GM19438 (cell line): ENCODE data around the gene CUZD1.
"Not testable (repeated sequence)": the region's sequence is repeated elsewhere in the genome, so short reads cannot be mapped to it uniquely, and the experiment has no call there.

Experiments
- ATAC-seq: cut with Tn5 transposase; IDR thresholded peaks from one replicate; pipeline ENCODE4 v1.9.1; 2021; ENCODE audit warnings: low read depth; ENCODE audit not compliant: unreplicated experiment

Gene CUZD1, protein sequence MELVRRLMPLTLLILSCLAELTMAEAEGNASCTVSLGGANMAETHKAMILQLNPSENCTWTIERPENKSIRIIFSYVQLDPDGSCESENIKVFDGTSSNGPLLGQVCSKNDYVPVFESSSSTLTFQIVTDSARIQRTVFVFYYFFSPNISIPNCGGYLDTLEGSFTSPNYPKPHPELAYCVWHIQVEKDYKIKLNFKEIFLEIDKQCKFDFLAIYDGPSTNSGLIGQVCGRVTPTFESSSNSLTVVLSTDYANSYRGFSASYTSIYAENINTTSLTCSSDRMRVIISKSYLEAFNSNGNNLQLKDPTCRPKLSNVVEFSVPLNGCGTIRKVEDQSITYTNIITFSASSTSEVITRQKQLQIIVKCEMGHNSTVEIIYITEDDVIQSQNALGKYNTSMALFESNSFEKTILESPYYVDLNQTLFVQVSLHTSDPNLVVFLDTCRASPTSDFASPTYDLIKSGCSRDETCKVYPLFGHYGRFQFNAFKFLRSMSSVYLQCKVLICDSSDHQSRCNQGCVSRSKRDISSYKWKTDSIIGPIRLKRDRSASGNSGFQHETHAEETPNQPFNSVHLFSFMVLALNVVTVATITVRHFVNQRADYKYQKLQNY

DNA sequence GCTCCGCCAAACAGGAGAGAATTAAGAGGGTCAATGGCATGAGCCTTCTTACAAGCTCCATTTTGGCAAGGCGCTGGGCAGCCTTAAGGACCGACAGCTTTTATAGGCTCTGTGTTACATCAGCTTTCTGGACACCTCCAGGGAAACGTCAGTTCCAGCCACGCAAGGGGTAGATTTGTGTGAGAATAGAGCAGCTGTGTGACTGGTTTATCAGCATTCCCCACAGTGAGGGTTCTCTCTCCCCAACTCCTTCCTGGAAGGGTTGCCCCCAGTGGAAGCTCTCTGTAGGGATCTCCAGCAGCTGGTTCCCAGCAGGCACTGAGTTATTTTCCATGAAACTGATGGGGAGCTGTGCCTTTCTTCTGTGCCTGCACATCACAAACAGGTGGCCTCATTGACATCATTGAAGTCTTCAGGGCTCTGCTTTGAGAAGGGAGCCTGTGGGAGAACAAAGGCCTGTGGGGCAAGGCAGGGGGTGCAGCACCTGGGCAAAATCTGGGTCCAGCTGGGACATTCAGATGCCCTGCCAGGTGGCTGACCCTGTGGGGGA, at the start of gene CUZD1:
CUZD1 (minus strand) TSS at position 75 of the 550 bp plus-strand sequence; CDS start at position 61, 14 bp downstream.
- no peak for ATAC-seq

DNA sequence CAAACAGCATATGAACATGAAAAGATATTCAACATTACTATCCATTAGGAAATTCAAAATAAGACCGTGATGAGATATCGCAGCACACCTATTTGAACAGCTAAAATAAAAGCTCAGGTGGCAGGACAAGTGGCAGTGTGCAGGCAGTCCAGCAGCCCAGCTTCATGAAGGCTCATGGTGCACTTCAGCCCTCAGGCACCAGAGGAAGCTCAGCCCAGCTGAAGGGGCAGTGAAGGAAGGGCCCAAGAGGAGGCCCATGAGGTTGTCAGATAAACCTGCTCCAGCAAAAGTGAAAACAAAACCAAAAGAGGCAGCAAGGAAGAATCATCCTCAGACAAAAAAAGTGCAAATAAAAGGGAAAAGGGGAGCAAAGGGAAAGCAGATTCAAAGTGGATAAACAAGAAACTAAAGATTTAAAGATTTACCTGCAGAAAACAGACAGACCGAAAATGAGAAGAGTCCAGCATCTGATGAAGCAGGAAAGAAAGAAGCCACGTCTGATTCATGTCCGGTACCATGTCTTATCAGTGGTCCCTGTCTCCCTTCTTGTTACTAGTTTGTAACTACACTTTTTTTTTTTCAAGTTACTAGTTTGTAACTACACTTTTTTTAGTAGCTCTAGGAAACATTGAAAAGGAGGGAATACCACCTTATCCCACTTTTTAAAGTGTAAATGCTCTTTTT, 48.7 kb upstream of the CUZD1 start:
- no peak for ATAC-seq

DNA sequence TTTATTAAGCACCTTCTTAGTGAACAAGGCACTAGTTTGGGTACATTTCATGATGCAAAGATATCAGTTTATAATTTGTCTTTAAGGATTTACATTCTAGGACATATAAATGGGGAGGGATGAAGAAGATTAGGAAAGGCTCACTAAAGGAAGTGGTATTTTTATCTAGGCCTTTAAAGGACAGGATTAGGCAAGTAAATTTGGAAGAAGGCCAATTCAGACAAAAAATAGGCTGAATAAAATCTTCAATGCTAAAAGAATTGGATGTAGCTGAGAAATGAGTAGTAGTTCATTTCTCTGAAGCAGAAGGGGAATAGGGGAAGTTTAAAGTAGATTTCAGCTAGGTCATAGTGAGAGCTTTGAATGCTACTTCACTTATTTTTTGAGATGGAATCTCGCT, 38.5 kb upstream of the CUZD1 start:
- ATAC-seq, result no peak

DNA sequence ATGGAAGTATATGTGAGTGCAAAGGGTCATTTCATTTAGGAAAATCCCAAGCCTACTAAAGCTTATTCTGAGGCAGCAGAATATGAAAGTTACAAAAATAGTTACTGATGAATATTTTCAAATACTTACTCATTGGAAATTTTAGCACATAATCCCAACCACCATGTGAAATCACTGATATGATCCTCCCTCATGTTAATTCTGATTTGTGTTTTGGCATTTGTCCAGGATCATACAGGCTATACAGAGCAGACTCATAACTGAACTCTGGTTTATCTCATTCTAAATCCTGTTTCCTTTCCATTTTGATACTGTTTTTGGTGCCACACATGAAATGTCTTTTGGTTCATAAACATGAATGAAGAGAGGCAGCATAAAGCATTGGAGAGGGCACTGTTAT, 37.1 kb upstream of the CUZD1 start:
- no peak for ATAC-seq

DNA sequence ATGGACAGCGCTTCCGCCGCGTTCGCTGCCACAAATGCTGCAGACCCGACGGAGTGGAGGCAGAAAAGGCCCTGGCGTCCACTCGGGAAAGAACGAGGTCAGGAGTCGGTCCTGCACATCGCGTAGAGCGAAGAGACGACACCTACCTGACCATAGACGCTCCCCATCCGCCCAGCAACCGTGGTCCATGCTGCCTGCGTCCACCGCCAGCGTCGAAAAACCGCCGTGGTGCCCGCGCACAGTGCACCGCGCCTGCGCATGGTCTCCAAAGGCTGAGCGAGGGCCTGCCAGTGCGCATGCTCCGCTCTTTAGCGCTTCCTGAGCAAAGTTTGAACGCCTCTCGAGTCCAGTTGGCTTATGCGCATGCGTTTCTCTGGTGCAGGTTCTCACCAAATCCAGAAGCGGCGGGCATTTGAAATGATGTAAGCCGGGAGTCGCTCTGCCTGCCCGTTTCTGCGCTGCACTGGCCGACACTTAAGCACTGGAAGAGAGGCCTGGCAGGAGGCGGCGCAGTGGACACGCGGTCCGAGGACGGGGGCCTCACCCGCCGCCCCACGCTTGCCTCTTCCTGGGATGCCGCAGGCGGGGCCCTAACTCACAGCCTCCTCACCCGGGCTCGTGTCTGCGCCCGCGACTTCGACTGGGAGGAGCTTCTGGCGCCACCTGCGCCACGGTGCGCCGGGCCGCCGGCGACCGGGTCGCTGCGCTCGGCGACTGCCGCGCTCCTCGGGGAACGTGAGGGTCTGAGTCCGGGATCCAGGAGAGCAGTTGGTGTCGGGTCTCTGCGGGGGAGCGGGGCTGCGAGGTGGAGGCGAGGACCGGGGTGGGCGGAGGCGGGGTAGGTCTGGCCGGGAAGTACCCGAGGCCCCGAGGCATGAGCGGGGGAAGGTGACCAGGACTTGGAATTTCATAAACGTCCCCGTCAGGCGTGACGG, 33.9 kb upstream of the CUZD1 start, which contains the start of gene FAM24B:
FAM24B (minus strand) TSS at position 243 of the 935 bp plus-strand sequence. CDS start 29,066 bp downstream, outside the sequence.
- peak; percentile 91 for ATAC-seq

DNA sequence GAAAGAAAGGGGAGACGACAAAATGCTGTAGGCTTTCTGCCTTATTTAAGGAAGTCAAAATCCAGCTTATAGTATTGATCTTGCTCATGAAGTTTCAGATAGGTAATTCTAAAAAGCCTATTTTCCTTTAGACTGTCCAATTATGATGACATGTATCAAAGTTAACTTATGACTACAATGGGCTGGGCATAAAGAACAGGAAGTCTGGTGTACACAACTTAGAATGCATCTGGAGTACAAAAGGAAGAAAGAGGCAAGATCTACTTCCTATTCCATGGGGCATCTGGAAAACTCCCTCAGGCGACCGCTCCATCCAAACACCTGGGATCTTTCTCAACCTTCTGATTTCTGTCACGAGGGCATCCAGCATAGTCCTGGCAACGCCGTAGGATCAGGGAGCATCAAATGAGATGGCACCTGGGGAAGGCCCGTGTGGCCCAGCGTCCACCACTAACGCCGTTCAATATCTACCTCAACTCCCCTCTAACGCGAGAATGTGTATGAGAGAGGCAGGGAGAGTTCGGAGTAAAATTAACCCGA, 33.2 kb upstream of the CUZD1 start:
- ATAC-seq, result peak; percentile 20

DNA sequence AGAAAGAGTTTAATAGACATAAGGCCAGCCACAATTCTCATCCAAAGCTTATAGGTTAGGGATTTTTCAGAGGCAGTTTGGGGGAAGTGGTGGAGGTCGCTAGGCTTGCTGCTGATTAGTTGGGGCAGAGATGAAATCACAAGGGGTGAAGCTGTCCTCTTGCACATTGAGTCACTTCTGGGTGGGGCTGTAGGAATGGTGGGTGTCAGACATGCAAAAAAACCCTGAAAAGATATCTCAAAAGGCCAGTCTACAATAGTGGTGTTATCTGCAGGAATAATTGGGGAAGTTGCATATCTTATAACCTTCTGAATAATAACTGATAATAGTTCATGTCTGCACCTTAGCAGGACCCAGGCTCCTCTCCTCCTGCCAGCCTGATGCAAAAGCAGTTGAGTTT, 31.6 kb upstream of the CUZD1 start:
- ATAC-seq, result no peak

DNA sequence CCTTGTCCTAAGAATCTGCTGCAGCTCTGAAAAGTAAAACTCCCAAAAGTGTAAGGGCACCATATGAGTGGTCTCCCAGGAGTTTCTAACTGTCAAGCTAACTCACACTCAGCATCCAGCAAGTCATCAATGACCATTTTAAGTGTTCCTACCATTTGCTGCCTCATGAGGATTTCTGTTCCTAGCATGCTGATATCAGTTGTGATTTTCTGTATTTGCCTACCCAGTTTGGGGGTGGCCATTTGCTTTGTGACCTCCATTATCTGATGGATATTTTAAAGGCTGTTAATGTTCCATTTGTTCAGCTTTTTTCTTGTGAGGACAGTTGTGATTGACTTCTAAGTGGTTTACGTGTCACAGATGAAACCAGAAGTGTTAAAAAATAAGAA, 30.8 kb upstream of the CUZD1 start:
- no peak for ATAC-seq

DNA sequence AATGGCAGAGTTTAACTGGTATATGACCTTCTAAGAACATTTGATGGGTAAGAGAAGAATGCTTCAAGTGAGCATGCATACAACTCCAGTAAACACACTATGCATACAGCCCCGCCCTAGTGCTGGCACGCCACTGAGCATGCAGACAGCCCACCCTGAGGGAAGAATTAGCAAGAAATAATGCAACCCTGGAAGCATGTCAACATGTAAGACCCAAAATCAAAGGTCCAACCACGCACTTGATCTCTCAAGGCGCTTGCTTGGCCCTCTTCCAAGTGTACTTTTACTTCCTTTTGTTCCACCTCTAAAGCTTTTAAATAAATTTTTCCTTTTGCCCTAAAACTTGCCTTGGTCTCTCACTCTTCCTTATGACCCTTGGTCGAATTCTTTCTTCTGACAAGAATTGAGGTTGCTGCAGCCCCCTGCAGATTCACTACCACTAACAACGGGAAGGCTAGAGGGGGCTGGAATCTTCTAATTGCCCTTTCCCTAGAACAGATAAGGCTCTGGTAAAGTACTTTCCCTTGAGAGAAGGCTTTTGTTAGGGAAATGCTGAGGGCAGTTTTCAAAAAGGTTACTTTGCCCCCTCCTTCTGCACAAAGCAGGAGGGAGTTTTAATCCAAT, 30.3 kb upstream of the CUZD1 start:
- ATAC-seq, result no peak

DNA sequence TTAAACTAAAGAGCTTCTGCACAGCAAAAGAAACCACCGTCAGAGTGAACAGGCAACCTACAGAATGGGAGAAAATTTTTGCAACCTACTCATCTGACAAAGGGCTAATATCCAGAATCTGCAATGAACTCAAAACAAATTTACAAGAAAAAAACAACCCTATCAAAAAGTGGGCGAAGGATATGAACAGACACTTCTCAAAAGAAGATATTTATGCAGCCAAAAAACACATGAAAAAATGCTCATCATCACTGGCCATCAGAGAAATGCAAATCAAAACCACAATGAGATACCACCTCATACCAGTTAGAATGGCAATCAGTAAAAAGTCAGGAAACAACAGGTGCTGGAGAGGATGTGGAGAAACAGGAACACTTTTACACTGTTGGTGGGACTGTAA, 26.3 kb upstream of the CUZD1 start:
- not testable (repeated sequence) for ATAC-seq

DNA sequence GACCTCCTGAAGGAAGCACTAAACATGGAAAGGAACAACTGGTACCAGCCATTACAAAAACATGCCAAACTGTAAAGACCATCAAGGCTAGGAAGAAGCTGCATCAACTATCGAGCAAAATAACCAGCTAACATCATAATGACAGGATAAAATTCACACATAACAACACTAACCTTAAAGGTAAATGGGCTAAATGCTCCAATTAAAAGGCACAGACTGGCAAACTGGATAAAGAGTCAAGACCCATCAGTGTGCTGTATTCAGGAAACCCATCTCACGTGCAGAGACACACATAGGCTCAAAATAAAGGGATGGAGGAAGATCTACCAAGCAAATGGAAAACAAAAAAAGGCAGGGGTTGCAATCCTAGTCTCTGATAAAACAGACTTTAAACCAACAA, 23.1 kb upstream of the CUZD1 start:
- ATAC-seq, result not testable (repeated sequence)

DNA sequence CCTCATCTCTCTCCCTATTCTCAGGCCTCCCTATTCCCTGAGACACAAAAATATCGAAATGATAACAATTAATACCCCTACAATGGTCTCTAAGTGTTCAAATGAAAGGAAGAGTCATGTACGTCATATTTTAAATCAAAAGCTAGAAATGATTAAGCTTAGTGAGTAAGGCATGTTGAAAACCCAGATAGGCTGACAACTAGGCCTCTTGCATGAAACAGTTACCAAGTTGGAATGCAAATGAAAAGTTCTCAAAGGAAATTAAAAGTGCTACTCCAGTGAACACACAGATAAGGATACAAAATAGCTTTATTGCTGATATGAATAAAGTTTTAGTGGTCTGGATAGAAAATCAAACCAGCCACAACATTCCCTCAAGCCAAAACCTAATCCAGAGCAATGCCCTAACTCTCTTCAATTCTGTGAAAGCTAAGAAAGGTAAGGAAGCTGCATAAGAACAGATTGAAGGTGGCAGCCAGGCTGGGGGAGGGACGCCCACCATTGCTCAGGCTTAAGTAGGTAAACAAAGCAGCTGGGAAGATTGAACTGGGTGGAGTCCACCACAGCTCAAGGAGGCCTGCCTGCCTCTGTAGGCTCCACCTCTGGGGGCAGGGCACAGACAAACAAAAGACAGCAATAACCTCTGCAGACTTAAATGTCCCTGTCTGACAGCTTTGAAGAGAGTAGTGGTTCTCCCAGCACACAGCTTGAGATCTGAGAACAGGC, 21.3 kb upstream of the CUZD1 start:
- ATAC-seq, result not testable (repeated sequence)

DNA sequence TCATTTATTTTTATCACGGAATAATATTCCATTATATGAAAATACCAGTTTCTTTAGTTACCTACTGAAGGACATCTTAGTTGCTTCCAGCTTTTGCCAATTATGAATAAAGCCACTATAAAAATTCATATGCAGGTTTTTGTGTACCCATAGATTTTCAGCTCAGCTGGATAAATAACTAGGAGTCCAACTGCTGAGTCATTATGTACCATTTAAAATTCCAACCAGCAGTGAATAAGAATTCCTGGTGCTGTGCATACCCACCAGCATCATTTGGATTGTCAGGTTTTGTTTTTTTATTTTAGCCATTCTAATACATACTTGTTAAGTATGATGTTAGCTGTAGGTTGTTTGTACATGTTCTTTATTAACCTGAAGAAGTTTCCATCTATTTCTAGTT, 19.2 kb upstream of the CUZD1 start:
- no peak for ATAC-seq

DNA sequence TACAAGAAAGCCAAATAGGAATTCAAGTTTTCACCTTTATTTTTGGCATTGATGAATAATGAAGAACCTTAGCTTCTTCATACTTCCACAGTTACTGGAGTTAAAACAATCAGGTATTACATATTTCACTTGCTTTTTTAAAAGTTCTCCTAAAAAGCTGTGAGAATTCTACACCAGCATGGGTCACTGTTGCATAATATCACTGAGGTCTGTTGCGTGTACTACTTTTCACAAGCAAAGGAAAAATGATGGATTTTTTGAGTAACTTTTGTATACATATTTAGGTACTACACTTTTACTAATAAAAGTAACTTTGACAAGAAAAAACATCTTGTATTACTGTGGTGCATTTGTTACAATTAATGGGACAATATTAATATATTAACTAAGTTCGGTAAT, 18.5 kb upstream of the CUZD1 start:
- ATAC-seq, result no peak

DNA sequence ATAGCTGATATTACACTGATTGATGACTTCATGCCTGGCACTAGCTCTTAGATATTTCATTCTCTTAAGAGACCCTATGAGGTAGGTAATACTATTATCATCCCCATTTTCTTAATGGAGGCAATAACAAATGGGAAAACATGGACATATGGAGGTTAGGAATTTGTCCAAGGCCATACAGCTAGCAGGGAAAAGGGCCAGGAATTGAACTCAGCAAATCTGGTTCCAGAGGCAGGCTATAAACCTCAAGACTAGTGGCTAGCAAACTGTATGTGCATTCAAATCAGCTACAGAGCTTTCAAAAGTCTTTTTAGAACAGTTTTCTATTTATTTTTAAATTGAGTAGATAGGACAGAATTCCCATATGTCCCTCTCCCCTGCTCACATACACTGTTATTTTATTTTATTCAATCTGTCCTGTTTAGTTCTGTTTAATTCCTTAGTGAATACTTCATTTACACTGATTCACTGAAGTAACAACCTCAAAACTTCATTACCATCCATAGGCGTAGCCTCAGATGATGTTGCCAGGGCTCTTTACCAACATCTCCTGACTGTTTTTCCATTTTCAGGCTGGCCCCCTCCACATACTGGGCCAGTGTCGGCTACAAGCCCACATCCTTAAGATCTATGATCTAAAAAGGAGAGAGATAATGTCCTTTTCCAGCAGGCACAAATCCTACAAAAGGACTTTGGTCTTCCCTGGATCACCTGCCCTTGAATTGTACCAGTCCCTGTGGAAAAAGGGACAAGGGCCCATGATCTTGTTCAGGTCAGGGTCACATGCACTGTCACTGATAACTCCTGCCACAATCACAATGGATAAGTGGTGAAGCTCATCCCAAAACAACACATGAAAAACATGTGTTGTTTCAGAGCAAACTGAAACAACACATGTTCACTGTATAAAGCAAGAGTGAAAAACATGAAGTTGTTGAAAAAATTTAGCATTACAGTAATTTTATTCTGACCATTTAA, 17.8 kb upstream of the CUZD1 start:
- ATAC-seq, result no peak

DNA sequence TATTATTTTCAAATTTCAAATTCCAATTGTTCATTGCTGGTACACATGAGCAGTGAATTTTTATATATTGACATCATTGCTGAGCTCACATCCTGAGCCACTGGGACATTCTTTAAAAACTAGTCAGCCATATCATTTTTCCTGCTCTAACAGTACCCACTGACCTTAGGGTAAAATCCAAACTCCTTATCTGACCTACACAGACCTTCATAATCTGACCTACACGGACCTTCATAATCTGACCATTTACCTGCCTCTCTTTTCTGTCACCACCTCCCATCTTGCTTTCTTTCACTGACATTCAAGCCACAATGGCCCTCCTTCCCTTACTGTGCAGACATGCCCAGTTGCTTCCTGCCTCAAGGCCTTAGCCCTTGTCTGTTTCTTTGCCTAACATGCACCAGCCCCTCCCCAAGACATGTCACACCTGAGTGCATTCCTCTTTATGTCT, 16.1 kb upstream of the CUZD1 start:
- no peak for ATAC-seq

DNA sequence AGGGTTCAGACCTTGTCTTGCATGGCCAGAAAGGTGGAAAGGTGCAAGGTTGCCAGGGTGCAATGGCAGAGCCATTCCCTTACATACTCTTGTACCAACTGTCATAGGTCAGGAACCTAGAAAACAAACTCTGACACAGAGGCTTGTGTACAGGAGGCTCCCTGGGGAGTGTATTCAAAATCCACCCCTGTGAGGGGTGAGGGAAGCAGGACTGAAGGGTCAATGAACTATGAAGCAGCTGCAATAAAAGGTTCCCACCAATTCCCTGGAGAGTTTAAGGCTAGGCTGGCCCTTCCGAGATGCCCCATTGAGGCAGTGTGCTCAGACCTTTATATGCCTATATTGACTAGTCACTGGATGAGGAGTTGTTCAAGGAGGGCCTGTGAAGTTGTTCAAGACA, 13.9 kb upstream of the CUZD1 start:
- no peak for ATAC-seq

DNA sequence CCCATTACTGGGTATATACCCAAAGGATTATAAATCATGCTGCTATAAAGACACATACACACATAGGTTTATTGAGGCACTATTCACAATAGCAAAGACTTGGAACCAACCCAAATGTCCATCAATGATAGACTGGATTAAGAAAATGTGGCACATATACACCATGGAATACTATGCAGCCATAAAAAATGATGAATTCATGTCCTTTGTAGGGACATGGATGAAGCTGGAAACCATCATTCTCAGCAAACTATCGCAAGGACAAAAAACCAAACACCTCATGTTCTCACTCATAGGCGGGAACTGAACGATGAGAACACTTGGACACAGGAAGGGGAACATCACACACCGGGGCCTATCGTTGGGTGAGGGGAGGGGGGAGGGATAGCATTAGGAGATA, 12.4 kb upstream of the CUZD1 start:
- ATAC-seq, result not testable (repeated sequence)
